ENCODE measurements around the gene RAB39B.

Gene RAB39B

DNA sequence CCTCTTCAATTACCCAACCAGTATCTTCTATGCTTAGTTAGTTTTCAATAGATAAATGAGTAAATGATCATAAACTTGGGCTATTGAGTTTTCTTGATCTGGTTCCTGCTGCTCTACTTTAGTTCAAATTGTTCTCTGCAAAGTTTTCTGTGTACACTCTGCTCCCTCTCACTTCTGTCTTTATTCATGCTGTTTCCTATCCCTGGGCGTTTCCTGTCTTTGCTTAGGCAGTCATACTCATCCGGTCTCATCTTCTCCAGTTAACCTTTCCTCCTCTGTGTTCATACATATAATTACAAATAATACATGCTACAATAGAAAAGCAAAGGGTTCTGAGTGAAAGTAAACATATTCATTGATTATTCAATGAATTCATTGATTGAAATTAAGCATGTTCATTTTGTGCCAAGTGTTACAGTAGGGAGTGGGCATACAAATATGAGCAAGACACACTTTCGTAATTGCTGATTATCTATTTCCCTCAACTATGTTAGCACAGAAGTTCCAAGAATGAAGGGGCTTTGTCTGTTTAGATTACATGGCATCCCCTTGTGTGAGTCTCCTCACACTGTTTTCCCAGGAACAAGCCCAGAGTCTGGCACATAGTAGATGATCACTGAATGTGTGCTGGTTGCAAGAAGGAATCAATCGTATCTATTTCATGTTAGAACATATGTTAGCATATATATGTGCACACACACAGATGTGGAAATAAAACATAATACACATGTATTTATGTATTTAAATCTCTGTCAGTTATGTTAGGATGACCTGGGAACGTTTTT is 1.1 kb downstream of the RAB39B start:
- no peak overlapping the region; the same call in 1 of the 2 replicates for H3K4me3 ChIP-seq (ENCODE audit: control insufficient read depth, low read depth, low read length)
- no peak for DNase-seq (ENCODE audit: low read depth)
- TF ChIP-seq, protein P1, sequence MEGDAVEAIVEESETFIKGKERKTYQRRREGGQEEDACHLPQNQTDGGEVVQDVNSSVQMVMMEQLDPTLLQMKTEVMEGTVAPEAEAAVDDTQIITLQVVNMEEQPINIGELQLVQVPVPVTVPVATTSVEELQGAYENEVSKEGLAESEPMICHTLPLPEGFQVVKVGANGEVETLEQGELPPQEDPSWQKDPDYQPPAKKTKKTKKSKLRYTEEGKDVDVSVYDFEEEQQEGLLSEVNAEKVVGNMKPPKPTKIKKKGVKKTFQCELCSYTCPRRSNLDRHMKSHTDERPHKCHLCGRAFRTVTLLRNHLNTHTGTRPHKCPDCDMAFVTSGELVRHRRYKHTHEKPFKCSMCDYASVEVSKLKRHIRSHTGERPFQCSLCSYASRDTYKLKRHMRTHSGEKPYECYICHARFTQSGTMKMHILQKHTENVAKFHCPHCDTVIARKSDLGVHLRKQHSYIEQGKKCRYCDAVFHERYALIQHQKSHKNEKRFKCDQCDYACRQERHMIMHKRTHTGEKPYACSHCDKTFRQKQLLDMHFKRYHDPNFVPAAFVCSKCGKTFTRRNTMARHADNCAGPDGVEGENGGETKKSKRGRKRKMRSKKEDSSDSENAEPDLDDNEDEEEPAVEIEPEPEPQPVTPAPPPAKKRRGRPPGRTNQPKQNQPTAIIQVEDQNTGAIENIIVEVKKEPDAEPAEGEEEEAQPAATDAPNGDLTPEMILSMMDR (IDR thresholded peaks at IDR 0.05; ENCODE audit: control insufficient read depth, insufficient read depth, low read depth, low read length, missing control alignments) = no peak

DNA sequence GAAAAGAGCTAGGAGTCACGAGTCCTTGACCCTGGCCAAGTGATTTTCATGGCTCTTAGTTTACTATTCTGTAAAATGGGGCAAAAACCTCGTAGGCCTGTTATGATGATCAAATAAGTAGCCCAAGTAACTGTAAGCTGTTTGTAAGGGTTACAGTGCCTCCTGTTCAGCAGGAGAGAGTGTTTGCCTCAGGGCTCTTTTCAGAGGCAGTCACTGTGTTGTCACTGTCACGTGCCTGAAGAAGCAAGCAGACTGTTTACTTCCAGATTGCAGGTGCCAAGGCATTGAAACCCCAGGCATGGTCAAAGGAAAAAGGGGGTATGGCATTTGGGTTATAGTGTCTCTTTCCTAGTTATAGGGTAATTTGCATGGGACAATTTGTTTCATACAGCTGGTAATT is 4.5 kb downstream of the RAB39B start:
- no peak for DNase-seq (ENCODE audit: low read depth)
- TF ChIP-seq, protein P1 (IDR thresholded peaks at IDR 0.05; ENCODE audit: control insufficient read depth, insufficient read depth, low read depth, low read length, missing control alignments) = no peak
- H3K4me3 ChIP-seq (ENCODE audit: control insufficient read depth, low read depth, low read length) = no peak overlapping the region

DNA sequence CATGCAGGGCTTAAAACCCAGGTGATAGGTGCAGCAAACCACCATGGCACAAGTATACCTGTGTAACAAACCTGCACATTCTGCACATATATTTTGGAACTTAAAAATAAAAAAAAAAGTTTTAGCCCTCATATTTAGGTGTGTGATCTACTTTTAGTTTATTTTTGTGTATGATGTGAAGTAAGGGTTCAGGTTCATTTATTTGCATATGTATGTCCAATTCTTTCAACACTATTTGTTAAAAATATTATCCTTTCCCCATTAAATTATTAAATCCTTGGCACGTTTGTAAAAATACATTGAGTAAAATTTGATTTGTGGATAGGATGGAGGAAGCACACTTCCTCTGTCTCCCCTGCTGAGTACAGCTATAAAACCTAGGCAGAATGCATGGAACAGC is 12.9 kb downstream of the RAB39B start:
- TF ChIP-seq, protein P1 (IDR thresholded peaks at IDR 0.05; ENCODE audit: control insufficient read depth, insufficient read depth, low read depth, low read length, missing control alignments) = no peak
- no peak overlapping the region for H3K4me3 ChIP-seq (ENCODE audit: control insufficient read depth, low read depth, low read length)
- DNase-seq (ENCODE audit: low read depth) = no peak

DNA sequence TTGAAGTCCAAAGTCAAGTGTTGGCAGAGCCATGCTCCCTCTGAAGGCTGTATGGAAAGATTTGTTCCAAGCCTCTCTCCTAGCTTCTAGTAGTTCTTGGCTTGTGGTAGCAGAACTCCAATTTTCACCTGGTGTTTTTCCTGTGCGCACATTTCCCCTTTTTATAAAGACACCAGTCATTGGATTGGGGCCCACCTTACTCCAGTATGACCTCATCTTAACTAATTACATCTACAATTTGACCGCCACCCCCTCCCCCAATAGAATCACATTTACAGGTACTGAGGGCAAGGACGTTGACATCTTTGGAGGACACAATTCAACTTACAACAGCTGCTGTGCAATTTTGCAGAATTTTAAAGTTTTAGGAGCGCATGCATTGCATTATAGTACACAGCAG is 16.8 kb downstream of the RAB39B start:
- DNase-seq (ENCODE audit: low read depth) = no peak
- TF ChIP-seq, protein P1 (IDR thresholded peaks at IDR 0.05; ENCODE audit: control insufficient read depth, insufficient read depth, low read depth, low read length, missing control alignments) = no peak
- H3K4me3 ChIP-seq (ENCODE audit: control insufficient read depth, low read depth, low read length) = no peak overlapping the region

DNA sequence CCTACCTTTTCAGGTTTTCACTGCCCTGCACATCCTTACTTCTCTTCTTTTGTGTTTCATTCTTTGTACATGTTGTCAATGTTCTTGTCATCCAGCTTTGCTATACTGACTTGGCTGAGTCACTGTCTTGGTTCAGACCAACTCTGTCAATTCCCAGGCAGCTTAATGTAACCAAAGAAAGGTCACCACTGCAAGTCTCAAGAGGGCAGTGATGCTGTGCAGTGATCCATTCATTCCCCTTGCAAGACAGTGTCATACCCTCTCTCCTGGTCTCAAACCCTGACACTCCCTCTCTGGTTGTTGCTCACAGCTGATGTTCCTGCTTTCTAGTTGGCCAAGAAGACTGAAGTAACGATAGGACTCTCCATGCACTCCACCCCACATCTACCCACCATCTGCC is 17.5 kb downstream of the RAB39B start:
- H3K4me3 ChIP-seq (ENCODE audit: control insufficient read depth, low read depth, low read length) = no peak overlapping the region
- no peak for DNase-seq (ENCODE audit: low read depth)
- TF ChIP-seq, protein P1 (IDR thresholded peaks at IDR 0.05; ENCODE audit: control insufficient read depth, insufficient read depth, low read depth, low read length, missing control alignments) = no peak

DNA sequence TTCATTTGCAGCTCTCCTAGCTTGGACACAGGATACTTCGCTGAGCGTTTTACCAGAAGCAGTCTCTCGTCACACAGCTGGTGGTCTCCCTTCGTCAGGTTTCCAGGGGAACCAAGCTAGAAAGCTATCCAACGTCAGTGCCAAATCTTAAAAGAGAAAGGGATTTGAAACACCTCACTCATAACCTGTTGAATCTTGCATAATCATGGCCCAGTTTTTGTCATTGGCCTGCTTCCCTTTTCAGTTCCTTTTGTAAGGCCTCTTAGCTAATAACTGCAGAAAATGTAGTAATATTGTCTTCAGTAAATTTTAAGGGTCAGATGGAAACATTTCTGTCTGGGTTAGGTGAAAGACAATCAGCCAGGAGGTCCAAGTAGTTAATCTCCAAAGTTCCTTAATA is 22.0 kb downstream of the RAB39B start:
- H3K4me3 ChIP-seq (ENCODE audit: control insufficient read depth, low read depth, low read length) = no peak overlapping the region
- DNase-seq (ENCODE audit: low read depth) = no peak
- TF ChIP-seq, protein P1 (IDR thresholded peaks at IDR 0.05; ENCODE audit: control insufficient read depth, insufficient read depth, low read depth, low read length, missing control alignments) = no peak

Measured in AG09309 (cell line).